NCI-H128 (cell line): ENCODE data around the gene GTF2A2.
"Not testable (repeated sequence)": the region's sequence is repeated elsewhere in the genome, so short reads cannot be mapped to it uniquely, and the experiment has no call there.

Experiments used
- DNase-seq: peaks from one replicate; lab custom pipeline; 2025; ENCODE audit not compliant: unreplicated experiment; lab: John Stamatoyannopoulos, UW

GTF2A2 gene

DNA sequence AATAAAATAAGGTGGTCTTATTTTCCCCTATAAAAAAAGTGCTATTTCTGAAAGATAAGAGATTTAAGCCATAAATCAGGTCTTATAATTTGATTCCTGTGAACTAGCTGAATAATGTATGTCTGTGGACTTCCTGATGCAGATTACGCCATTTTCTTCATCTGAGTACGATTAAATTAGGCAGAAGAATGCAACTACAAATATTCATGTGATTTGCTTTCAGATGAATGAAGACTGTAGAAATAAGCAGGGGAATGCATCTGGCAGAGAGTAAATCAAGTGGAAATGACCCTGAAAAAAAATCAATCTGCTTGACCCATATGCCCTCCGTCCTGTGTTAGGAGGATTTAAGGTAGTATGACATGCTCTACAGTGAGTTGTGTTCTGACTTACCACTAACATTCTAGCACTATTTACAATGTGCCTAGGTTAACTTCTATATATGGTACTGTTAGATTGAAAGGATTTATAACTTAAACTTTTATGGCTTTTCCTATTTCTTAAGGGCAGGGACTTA, 17.1 kb upstream of the GTF2A2 start:
- no peak for DNase-seq

DNA sequence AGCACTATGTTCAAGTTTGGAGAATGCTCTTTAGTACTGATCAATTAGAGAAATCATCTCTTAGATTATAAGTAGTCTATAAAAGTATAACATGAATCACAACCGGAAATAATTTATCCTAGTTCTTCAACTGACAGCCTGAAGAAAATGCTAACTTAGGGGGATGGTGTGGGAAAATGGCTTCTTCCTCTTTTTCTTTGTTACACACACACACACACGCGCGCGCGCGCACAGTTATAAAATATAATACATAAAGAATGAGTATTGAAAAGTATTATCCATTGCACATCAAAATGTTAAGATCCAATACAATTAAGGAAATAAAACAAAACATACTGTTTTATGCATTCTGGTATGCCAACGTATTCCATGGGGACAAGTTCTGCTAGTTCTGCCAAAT, 11.2 kb upstream of the GTF2A2 start:
- DNase-seq = no peak

DNA sequence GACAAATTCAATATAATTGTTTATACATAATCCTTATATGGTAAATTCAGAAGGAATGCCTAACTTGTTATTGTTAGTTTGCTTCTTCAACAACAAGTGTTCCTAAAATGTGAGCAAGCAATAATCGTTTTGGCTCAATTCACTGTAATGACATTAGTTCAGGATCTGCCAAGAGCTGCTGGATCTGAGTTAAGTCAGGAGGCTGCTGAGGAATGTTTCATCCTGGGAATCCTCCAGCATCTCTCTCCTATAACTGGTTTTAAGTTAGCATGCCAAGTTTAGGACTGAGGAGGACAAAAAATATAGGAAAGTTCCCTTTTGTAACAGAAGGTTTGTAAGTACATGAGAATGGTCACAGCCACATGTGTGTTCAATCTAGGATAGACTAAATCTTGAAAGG, 4.9 kb upstream of the GTF2A2 start:
- DNase-seq = no peak

DNA sequence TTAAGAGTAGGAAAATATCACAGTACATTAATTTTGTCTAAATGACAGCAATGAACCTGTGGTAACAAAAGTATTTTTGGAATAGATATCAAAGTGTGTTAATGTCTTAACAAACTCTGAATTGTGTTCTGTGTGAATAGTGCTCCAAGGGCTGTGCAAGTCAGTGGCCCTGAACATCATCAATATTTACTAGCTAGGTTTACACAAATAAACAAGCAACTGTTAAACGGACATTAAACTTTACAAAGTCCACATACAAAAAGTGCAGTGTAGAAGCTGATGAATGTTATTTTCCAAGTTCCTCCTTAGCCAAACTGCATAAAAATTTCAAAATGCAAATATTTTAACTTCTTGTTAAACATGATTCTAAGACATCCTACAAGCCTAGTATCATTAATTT, 2.1 kb upstream of the GTF2A2 start:
- DNase-seq = no peak

DNA sequence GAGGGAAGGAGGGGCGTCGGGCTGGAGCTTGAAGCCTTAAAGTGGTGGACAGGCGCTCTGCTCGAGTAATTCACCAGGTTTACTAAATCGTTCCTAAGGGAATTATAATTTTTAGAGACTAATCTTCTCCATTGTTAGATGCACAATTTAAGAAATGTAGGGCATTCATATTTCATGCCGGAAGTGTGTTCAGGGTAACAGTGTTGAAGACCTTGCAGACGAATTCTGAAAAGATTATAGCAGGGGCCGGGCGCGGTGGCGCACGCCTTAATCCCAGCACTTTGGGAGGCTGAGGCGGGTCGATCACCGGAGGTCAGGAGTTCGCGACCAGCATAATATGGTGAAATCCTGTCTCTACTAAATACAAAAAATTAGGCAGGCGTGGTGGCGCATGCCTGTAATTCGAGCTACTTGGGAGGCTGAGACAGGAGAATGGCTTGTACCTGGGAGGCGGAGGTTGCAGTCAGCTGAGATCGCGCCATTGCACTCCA, 365 bp upstream of the GTF2A2 start:
- DNase-seq = no peak

DNA sequence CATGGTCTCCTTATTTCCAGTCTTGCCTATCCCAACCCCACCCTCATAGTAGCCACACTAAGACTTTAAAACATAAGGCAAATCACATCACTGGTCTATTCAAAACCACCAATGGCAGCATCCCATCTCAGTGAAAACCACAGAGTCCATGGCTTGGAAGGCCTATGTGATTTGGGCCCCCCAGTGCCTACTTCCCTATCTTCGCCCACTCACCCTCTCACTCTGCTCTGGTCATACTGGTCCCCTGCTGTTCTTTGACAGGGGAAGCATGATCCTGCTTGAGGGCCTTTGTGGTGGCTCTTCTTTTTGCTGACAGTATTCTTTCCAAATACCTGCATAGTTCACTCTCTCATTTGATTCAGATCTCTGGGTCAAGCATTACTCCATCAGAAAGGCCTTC, 3.3 kb downstream of the GTF2A2 start:
- no peak for DNase-seq

DNA sequence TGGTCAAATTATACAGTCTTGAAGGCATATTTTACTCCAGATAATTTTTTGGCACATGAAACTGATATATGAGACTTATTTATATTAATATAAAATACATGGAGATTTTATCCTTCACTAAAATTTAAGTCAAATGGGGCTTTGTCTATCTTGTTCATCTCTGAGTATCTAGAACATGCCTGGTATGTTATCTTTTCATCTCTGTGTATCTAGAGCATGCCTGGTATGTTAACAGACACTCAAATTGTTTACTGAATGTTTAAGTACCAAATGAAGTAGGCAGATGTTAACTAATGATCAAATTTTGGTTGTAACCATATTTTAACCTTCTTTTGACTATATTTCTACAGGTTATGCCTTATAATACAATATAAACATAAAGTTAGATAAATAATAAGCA, 7.7 kb downstream of the GTF2A2 start:
- DNase-seq = no peak

DNA sequence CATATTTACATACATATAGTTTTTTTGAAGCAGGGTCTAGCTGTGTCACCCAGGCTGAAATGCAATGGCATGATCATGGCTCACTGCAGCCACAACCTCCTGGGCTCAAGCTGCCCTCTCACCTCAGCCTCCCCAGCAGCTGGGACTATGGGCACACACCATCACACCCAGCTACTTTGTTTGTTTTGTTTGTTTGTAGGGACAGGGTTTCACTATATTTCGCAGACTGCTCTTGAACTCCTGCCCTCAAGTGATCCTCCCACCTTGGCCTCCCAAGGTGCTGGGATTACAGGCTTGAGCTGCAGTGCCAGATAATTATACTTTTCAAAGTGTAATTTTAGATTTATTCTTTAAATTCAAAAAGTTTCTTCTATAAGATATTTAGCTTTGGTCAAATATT, 10.2 kb downstream of the GTF2A2 start:
- no peak for DNase-seq

DNA sequence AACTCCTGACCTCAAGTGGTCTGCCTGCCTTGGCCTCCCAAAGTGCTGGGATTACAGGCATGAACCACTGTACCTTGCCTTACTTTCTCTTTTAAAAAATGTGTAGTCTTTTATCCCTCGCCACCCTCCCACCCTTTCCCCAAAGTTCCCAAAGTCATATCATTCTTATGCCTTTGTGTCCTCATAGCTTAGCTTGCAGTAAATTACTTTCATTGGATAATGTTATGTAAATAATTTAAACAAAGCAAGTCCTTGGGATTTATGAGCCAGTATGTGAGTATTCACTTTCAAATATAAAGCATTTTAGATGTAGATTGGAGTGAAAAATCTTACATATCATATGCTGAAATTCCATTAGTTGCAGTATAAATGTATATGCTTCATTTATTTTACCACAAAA, 11.0 kb downstream of the GTF2A2 start:
- DNase-seq = no peak

DNA sequence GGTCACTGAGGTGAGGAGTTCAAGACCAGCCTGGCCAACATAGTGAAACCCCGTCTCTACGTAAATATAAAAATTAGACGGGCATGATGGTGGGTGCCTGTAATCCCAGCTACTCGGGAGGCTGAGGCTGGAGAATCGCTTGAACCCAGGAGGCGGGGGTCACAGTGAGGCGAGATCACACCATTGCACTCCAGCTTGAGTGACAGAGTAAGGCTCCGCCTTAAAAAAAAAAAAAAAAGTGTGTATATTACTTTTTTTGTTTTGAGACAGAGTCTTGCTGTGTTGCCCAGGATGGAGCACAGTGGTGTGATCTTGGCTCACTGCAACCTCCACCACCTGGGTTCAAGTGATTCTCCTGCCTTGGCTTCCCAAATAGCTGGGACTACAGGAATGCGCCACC, 11.5 kb downstream of the GTF2A2 start:
- DNase-seq = not testable (repeated sequence)

DNA sequence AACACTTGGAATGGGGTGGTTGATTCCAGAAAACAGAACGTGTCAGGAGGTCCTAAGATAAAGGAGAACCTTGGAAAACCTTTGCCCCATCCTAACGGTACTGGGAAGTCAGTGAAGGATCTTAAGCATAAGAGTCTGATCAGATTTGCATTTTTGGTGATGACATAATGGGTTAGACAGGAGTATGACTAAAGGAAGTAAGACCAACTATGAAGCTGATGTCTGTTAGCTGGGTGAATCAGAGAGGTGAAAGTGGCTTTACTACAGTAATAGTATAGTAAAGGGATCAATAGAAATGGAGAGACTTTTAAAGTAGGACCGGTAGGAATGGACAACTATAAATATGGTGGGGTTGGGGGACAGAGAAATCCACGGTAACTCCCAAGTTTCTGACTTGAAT, 12.6 kb downstream of the GTF2A2 start:
- DNase-seq = no peak

DNA sequence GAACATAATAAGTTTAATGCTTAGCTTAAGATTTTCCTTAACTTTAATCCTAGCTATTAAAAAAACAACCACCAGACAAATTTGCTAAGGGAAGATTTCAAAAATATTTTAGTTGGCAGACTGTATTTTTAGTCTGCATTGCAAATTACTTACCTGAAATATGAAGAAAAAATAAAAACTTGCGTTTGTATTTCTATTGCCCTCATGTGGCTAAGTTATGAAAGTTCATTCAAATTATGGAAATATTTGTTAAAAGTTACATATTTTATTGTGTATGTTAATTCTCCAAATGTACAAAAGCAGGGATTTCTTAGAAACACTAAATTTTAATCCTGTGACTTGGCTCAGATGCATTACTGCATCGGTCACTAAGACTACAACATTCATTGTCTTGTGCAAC, 15.0 kb downstream of the GTF2A2 start:
- DNase-seq = no peak

DNA sequence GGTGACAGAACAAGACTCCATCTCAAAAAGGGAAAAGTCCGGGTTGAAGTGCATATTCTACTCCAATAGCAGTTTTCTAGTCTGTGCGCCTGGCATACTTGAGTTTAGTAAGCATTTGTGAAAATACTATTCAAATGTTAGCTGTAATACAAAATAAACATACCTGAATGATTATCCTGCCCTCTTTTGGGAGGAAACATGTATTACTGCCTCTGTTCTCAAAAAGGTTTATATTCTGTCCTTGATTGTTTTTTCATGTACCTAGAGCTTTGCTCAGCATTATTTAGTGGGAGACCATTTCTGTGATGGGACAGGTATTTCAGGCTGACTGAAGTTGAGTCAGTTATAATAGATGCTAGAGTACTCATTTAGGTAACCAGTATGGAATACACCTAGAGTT, 19.8 kb downstream of the GTF2A2 start:
- not testable (repeated sequence) for DNase-seq

DNA sequence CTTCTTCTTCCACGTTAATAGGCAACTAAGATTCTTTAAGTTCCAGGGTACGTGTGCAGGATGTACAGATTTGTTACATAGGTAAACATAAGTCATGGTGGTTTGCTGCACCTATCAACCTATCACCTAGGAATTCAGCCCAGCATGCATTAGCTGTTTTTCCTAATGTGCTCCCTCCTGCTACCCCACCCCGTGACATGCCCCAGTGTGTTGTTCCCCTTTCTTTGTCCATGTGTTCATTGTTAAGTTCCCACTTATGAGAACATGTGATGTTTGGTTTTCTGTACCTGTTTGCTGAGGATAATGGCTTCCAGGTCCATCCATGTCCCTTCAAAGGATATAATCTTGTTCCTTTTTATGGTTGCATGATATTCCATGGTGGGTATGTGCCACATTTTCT, 21.1 kb downstream of the GTF2A2 start:
- no peak for DNase-seq

DNA sequence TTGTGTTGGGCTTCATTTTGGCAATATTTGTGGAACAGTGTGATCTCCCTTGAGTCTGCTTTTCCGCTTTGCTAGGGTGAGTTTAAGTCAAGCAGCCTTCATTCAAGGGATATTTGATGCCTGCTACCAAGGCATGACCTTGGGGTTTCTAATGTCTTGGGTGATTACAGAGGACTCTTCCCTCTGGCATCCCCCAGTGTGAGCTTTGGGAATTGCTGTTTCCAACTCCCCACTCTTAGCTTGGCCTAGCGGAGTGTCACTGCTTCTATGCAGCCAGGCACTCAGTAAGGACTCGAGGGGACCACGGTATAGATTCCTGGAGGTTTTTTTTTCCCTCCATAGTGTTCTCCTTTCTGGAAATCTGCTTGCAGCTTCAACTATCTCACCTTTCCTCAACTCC, 24.6 kb downstream of the GTF2A2 start:
- no peak for DNase-seq

DNA sequence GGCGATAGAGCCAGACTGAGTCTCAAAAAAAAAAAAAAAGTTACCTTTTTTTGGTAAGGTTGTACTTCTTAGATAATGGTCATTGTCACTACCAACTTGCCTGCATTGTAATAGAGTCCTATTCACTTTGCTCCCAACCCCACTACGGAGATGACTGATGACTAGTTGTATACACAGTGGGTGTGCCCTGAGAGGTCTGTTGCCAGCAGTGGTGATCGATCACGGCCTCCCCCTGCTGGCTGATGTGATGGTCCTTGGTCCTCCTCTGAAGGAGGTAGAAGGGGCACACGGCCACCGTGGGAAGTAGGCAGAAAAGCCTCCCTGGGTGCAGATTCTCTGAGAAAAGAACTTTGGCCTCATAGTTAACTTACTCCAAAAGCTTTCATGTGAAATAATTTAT, 35.0 kb downstream of the GTF2A2 start:
- no peak for DNase-seq

DNA sequence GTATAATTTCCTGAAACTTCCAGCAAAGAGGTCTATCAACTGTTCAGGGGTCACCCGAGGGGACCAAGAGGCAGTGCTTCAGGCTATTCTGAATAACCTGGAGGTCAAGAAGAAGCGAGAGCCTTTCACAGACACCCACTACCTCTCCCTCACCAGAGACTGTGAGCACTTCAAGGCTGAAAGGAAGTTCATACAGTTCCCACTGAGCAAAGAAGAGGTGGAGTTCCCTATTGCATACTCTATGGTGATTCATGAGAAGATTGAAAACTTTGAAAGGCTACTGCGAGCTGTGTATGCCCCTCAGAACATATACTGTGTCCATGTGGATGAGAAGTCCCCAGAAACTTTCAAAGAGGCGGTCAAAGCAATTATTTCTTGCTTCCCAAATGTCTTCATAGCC, 38.9 kb downstream of the GTF2A2 start:
- no peak for DNase-seq

DNA sequence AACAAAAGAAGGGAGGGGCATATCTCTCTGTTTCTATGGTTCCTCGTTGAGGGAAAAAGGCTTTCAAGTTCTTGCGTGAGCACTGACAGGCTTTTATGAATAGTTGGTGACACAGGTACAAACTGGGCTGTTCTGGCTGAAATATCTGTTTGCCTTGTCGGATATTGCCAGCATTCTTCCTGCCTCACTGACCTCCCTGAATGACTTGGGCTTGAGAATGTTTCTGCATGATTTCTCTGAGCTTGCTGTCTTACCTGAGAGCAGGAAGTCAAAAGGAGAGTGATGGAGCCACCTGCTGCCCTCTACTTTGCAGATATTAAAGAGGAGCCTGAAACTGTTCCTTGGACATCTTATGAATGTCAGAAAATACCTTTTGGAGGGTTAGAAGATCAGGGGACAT, 40.9 kb downstream of the GTF2A2 start:
- no peak for DNase-seq

DNA sequence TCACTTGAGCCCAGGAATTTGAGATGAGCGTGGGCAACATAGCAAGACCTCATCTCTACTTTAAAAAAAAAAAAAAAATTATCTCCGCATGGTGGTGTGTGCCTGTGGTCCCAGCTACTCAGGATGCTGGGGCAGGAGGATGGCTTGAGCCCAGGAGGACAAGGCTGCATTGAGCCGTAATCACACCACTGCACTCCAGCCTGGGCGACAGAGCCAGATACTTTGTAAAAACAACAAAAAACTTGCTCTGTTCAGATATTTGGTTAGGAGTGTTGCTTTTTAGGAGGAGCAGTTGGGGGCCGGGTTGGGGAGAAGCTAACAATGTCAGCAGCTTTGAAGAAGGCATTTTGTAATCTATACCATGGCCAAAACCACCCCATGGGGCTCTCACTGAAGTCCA, 41.7 kb downstream of the GTF2A2 start:
- no peak for DNase-seq

DNA sequence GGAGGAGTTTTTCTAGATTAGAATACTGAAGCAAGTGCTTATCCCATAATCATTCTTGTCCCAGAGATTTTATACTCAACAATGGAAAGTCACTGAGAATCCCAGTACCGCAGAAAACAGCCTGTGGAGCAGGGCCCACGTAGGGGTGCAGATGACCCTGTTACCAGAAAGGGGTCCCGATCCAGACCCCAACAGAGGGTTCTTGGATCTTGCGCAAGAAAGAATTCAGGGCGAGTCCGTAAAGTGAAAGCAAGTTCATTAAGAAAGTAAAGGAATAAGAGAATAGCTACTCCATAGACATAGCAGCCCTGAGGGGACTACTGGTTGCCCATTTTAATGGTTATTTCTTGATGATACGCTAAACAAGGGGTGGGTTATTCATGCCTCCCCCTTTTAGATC, 43.2 kb downstream of the GTF2A2 start:
- DNase-seq = no peak

DNA sequence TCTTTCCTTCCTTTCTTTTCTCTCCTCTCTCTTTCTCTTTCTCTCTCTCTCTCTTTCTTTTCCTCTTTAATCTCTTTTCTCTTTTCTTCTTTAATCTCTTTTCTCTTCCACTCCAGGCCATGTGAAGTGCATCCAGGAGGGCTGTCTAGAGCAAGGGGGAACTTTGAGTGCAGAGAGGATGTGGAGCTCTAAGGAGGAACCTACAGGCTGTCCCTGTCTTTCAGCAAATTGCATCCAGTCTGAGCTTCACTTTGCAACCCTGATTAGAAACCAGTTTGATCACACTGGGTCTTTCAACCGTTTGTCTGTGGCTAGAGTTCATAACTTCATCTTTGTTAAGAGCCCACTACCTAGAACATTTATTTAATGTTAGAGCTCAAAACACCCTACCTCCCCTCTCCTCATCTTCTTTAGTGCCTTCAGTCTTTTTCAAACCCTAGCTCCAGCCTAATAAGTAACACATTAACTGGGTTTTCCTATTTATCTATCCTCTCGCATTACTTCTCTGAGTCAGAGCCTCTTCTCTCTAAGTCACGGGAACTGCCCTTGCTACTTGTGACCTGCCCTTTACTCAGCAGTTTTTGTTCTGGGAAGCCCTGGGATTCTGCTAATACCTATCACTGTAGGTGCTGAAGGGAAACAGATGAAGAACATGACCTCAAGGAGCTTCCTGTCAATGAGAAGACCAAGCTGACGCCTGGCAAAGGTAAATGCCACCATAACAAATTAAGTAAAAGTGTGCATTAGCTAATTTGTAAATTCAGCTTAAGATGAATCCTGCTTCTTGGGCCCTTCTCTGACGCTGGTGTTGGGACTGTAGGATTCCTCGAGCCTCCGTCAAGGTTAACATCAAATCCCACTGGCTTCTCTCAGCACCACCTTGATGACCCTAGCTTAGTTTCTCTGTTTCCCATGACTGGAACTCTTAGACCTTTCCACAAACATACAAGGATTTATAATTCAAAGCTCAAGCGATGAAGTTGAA, 45.7 kb downstream of the GTF2A2 start, which contains the start of gene GCNT3:
Gene GCNT3, plus strand, starts transcription at position 508 of the 985 bp plus-strand sequence. CDS start 6,456 bp downstream, outside the sequence.
- no peak for DNase-seq
